HepG2 (cell line): ENCODE measurements around the gene BAIAP3. TPM values are rescaled to one million over a fixed set of nuclear protein-coding genes. Genes with fewer than 3 reads are reported as not detected.

Experiments
- ATAC-seq: fragments of 200-7000 bp; cut with Tn5 transposase; 3 replicates; pipeline ENCODE4 v1.9.1; 2020; ENCODE audit warnings: mild to moderate bottlenecking, moderate library complexity
- BruUV-seq: library from RNA; stranded (reverse); fragments of 400-500 nt; replicated peaks from 2 replicates; lab custom pipeline; 2021; lab: Mats Ljungman, UMichigan
- CTCF ChIA-PET: fragments of 300-600 bp; formaldehyde crosslinking; extraction: SDS; loops from one replicate; lab custom pipeline; 2021; ENCODE audit warnings: low total read pairs, inconsistent platforms, low intra/inter-chr PET ratio; lab: Yijun Ruan, JAX
- POLR2A ChIA-PET: fragments of 350-600 bp; sonication (Branson Sonifier 250); formaldehyde crosslinking; loops from one replicate; lab custom pipeline; 2020; ENCODE audit warnings: antibody characterized with exemption, inconsistent platforms; lab: Yijun Ruan, JAX
- DNase-seq: peaks from one replicate; pipeline ENCODE4 v3.0.0-alpha.2; 2015; ENCODE audit warnings: low spot score
- FAIRE-seq: peaks from 3 replicates; lab custom pipeline; 2011; peaks lifted over from hg19 to GRCh38; lab: Jason Lieb, UNC
- H2AFZ ChIP-seq: one replicate; pipeline ENCODE4 v1.6.1; 2011; ENCODE audit warnings: low read length, inconsistent platforms
- H3K27ac ChIP-seq: fragments of 300-600 bp; 3 replicates; pipeline ENCODE4 v1.8.0; 2011; ENCODE audit warnings: mixed run types, mild to moderate bottlenecking, mixed read lengths, low read length, inconsistent platforms; ENCODE audit not compliant: insufficient read depth; ENCODE audit errors: extremely low read length
- H3K27me3 ChIP-seq, 2 experiments: fragments of 200-600 bp in 1 of 2; 2 replicates in 1 of 2; 3 replicates in 1 of 2; pipeline versions ENCODE4 v1.6.0 to v1.8.0; 2011; ENCODE audit warnings: low read length in 2 of 2, mild to moderate bottlenecking in 2 of 2, moderate library complexity in 2 of 2, inconsistent platforms in 1 of 2; ENCODE audit not compliant: insufficient read depth in 2 of 2, control insufficient read depth in 1 of 2
- H3K36me3 ChIP-seq, 2 experiments: fragments of 200-600 bp in 1 of 2; replicated peaks in 1 of 2; 2 replicates in 1 of 2; 3 replicates in 1 of 2; pipeline versions ENCODE4 v1.5.1 to v1.8.0; 2011; ENCODE audit warnings: low read length in 2 of 2, inconsistent platforms in 1 of 2; ENCODE audit not compliant: insufficient read depth in 2 of 2, control insufficient read depth in 1 of 2
- H3K4me1 ChIP-seq: 2 replicates; pipeline ENCODE4 v1.5.1; 2012; ENCODE audit warnings: low read length, inconsistent platforms; ENCODE audit not compliant: insufficient read depth
- H3K4me2 ChIP-seq: 2 replicates; pipeline ENCODE4 v1.6.0; 2011; ENCODE audit warnings: low read depth, low read length, inconsistent platforms
- H3K4me3 ChIP-seq, 3 experiments: fragments of 200-600 bp in 1 of 3; sonication (generic), shearing (Covaris generic) in 1 of 3; replicated peaks in 1 of 3; 2 replicates each; pipeline ENCODE4 v1.5.1; 2011 to 2016; ENCODE audit warnings: low read length in 3 of 3, inconsistent platforms in 2 of 3, low read depth in 2 of 3, mild to moderate bottlenecking in 2 of 3, control low read depth in 1 of 3, mixed read lengths in 1 of 3; ENCODE audit not compliant: insufficient read depth in 1 of 3
- H3K79me2 ChIP-seq: one replicate; pipeline ENCODE4 v1.6.1; 2011; ENCODE audit warnings: low read length, inconsistent platforms; ENCODE audit not compliant: insufficient read depth
- H3K9ac ChIP-seq: 2 replicates; pipeline ENCODE4 v1.6.0; 2011; ENCODE audit warnings: mild to moderate bottlenecking, low read depth, low read length, inconsistent platforms; ENCODE audit not compliant: insufficient read depth
- H3K9me3 ChIP-seq: 2 replicates; pipeline ENCODE4 v1.5.1; 2012; ENCODE audit warnings: mild to moderate bottlenecking, low read length
- H4K20me1 ChIP-seq: 2 replicates; pipeline ENCODE4 v1.6.0; 2011; ENCODE audit warnings: inconsistent platforms, mild to moderate bottlenecking, low read length, moderate library complexity; ENCODE audit not compliant: insufficient read depth
- AGO2 ChIP-seq: fragments of 200-400 bp; formaldehyde crosslinking; optimal IDR thresholded peaks from 2 replicates; pipeline ENCODE3; 2017; ENCODE audit warnings: mild to moderate bottlenecking, low read depth, low read length, moderate library complexity
- DPF2 ChIP-seq: sonication (generic); formaldehyde crosslinking; IDR thresholded peaks from 2 replicates; pipeline ENCODE4 v1.4.0; 2020; ENCODE audit warnings: mild to moderate bottlenecking, low read depth, missing genetic modification reagents, borderline replicate concordance
- EZH2 ChIP-seq: conservative IDR thresholded peaks from 2 replicates; pipeline ENCODE4 v1.6.1; 2012; ENCODE audit warnings: mild to moderate bottlenecking, low read depth, low read length, moderate library complexity
- FOXC1 ChIP-seq: sonication (generic); formaldehyde crosslinking; IDR thresholded peaks from 2 replicates; pipeline ENCODE4 v1.8.0; 2022; ENCODE audit warnings: mild to moderate bottlenecking, missing genetic modification reagents, borderline replicate concordance
- HMG20B ChIP-seq: conservative IDR thresholded peaks from 2 replicates; pipeline ENCODE4 v1.6.1; 2016; ENCODE audit warnings: missing genetic modification reagents, missing compliant biosample characterization
- HNRNPUL1 ChIP-seq: fragments of 200-400 bp; formaldehyde crosslinking; IDR thresholded peaks from 2 replicates; pipeline ENCODE4 v1.6.1; 2017; ENCODE audit warnings: low read depth, mild to moderate bottlenecking, low read length, moderate library complexity
- ZNF678 ChIP-seq: sonication (generic); formaldehyde crosslinking; IDR thresholded peaks from 2 replicates; pipeline ENCODE4 v1.4.0; 2020; ENCODE audit warnings: mild to moderate bottlenecking, missing genetic modification reagents
- ZNF687 ChIP-seq: sonication (generic); formaldehyde crosslinking; IDR thresholded peaks from 2 replicates; pipeline ENCODE4 v1.5.1; 2020; ENCODE audit warnings: mild to moderate bottlenecking, missing genetic modification reagents, moderate library complexity
- WGBS: methylation state at CpG from one replicate; pipeline ENCODE4 v1.1.6; 2017; ENCODE audit warnings: low lambda C conversion rate; 5-methylcytosine and 5-hydroxymethylcytosine counted together
- in situ Hi-C: cut with HindIII; loops from 2 replicates; pipeline ENCODE4 v1.10.0; 2017; ENCODE audit warnings: low pct_unique_long_range_greater_than_20kb; ENCODE audit not compliant: extremely low pct_ligation_motif_present
- intact Hi-C: fragments of 100-400 bp; cut with micrococcal nuclease; formaldehyde crosslinking; loops from one replicate; pipeline ENCODE4 v1.10.0; 2022; ENCODE audit not compliant: unreplicated experiment
- polyA plus RNA-seq, 8 experiments: library from polyadenylated mRNA; depleted of rRNA in 3 of 8; stranded (reverse) in 7 of 8; unstranded in 1 of 8; fragments of >200 nt; fragmentation: Illumina TruSeq in 4 of 8; extraction: Trizol in 4 of 8; gene quantifications; 2 replicates each; pipeline versions ENCODE4 v1.2.1 to v1.2.3, GENCODE V29; 2011 to 2016; ENCODE audit warnings: low read depth in 4 of 8, missing spikeins in 1 of 8, mixed read lengths in 1 of 8; ENCODE audit not compliant: insufficient read depth in 1 of 8
- total RNA-seq, 5 experiments: library from RNA; depleted of rRNA; stranded (reverse); fragments of >200 nt; fragmentation: Illumina TruSeq; extraction: Trizol; gene quantifications; 2 replicates each; pipeline ENCODE4 v1.2.3, GENCODE V29; 2016; ENCODE audit warnings: low read depth in 1 of 5
- TF ChIP-seq, protein P1 (sequence below): sonication (generic); formaldehyde crosslinking; IDR thresholded peaks from 2 replicates; pipeline ENCODE4 v1.4.0; 2020; ENCODE audit warnings: missing genetic modification reagents, mild to moderate bottlenecking, borderline replicate concordance

Gene BAIAP3
- total and polyA plus RNA-seq, 2 of the 13 experiments (the other 11 are each of a cell fraction or from before 2014, with no cell fraction given) = 3.2 to 5.7 TPM

DNA sequence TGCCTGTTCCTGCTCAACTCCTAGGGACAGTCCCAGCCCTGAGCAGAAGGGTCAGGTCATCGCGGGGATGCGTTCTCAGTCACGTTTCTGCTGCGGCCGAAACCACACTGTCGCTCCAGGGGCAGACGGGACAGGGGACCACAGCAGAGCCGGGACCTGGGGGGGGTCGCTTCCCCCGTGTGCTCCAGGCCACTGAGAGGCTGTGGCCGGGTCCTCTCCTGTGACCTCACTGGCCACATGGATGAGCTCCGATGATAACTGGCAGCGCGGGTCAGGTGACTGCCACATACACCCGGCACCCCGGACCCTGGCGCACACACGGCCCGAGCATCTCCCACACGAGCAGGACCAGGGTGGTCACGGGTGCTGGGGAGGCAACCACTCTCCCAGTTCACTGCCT, 31.1 kb downstream of the BAIAP3 start:
- ChIA-PET POLR2A (no interaction called here), CTCF (interaction anchor here (1.1 kb wide), 1 partner anchor 34 kb away, joined by 3 read pairs; no protein-coding TSS in a partner anchor)
- Histone ChIP-seq H3K4me1 (no peaks in the 10 kb centered on the region), H3K9me3 (no peaks in the 10 kb centered on the region), H3K79me2 (peaks cover 5% of the 10 kb centered on the region), H3K27ac (no peak overlapping the region), H4K20me1 (no peaks in the 10 kb centered on the region; the same call in 1 of the 2 replicates), H3K4me2 (no peak overlapping the region), H3K4me3 (no peak overlapping the region), H3K9ac (no peak overlapping the region), H2AFZ (no peak overlapping the region), H3K36me3 (peaks cover 16 to 49% of the 10 kb centered on the region in 2 experiments), H3K27me3 (no peaks in the 10 kb centered on the region)
- 86% methylated on average over 15 of the region's 22 CpGs for WGBS
- FAIRE-seq = no peak
- ATAC-seq = no peak
- in situ Hi-C loops (no loop called here), intact Hi-C loops (no loop called here)
- TF ChIP-seq DPF2 (CRISPR knock-in tag) (no peak), EZH2 (no peak), AGO2 (peak; percentile 76)
- no TSS peak for BruUV-seq
- no peak for DNase-seq

DNA sequence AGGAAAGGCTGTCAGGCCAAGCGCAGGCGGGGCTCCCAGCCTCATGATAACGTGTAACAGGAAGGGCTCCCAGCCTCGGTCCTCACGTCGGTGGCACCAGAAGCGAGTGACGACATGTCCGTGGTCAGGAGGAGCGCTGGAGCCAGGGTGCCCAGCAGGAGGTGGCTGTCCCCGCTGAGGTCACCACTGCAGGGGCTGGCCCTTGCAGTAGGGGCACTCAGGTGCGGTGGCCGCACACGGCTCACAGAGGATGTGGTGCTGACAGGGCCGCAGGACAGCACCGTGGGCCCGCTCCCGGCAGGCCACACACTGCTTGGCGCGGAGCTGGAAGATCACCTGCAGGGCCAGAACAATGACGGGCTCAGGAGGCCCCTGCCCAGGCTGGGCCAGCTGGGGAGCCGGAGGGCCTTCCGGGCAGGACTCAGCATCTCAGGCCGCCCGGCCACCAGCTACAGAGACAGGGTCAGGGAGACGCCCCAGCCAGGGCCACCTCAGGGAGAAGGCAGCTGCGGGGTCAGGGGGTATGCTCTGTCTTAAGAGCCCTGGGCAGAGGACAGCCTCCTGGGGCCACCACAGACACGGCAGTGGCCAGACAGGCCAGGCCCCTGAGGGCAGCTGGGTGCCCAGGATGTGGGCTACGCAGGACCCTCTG, 32.7 kb downstream of the BAIAP3 start:
- peaks cover 21 to 43% of the 10 kb centered on the region in 2 experiments for H3K36me3 ChIP-seq
- H4K20me1 ChIP-seq = peaks cover 2% of the 10 kb centered on the region; the same call in 1 of the 2 replicates
- H3K4me1 ChIP-seq = no peaks in the 10 kb centered on the region
- no peak for FAIRE-seq
- intact Hi-C loops (no loop called here), in situ Hi-C loops (no loop called here)
- no peaks in the 10 kb centered on the region for H3K27me3 ChIP-seq
- no peak overlapping the region for H2AFZ ChIP-seq
- H3K9ac ChIP-seq = no peak overlapping the region
- H3K9me3 ChIP-seq = no peaks in the 10 kb centered on the region
- ChIA-PET POLR2A (no interaction called here), CTCF (no interaction called here)
- no peak overlapping the region for H3K4me3 ChIP-seq
- no peak for ATAC-seq
- no peak for DNase-seq
- H3K79me2 ChIP-seq = peaks cover 2% of the 10 kb centered on the region
- H3K4me2 ChIP-seq = no peak overlapping the region
- no TSS peak for BruUV-seq
- WGBS = 94% methylated on average over 14 of the region's 29 CpGs
- no peak overlapping the region for H3K27ac ChIP-seq
- TF ChIP-seq, protein P1, sequence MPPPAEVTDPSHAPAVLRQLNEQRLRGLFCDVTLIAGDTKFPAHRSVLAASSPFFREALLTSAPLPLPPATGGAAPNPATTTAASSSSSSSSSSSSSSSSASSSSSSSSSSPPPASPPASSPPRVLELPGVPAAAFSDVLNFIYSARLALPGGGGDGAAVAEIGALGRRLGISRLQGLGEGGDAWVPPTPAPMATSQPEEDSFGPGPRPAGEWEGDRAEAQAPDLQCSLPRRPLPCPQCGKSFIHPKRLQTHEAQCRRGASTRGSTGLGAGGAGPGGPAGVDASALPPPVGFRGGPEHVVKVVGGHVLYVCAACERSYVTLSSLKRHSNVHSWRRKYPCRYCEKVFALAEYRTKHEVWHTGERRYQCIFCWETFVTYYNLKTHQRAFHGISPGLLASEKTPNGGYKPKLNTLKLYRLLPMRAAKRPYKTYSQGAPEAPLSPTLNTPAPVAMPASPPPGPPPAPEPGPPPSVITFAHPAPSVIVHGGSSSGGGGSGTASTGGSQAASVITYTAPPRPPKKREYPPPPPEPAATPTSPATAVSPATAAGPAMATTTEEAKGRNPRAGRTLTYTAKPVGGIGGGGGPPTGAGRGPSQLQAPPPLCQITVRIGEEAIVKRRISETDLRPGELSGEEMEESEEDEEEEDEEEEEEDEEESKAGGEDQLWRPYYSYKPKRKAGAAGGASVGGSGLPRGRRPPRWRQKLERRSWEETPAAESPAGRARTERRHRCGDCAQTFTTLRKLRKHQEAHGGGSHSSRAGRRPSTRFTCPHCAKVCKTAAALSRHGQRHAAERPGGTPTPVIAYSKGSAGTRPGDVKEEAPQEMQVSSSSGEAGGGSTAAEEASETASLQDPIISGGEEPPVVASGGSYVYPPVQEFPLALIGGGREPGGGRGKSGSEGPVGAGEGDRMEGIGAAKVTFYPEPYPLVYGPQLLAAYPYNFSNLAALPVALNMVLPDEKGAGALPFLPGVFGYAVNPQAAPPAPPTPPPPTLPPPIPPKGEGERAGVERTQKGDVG = no peak
- TF ChIP-seq HMG20B (CRISPR knock-in tag) = no peak
- peak; percentile 84 for TF ChIP-seq AGO2
- no peak for TF ChIP-seq FOXC1 (CRISPR knock-in tag)
- no peak for TF ChIP-seq ZNF678 (CRISPR knock-in tag)
- no peak for TF ChIP-seq ZNF687 (CRISPR knock-in tag)
- no peak for TF ChIP-seq HNRNPUL1
